IMR-90 (cell line): ENCODE data around the gene FOXO1. TPM values are rescaled to one million over a fixed set of nuclear protein-coding genes. Genes with fewer than 3 reads are reported as not detected.

Experiments
- ATAC-seq: fragments of 200-7000 bp; cut with Tn5 transposase; 2 replicates; pipeline ENCODE4 v1.9.1; 2020; ENCODE audit warnings: low read depth, mild to moderate bottlenecking, moderate library complexity
- BruUV-seq: library from RNA; stranded (reverse); fragments of 400-500 nt; replicated peaks from 2 replicates; lab custom pipeline; 2021; lab: Mats Ljungman, UMichigan
- CTCF ChIA-PET: fragments of 300-600 bp; formaldehyde crosslinking; extraction: SDS; loops from one replicate; lab custom pipeline; 2021; ENCODE audit warnings: antibody characterized with exemption; lab: Yijun Ruan, JAX
- POLR2A ChIA-PET: fragments of 300-600 bp; sonication (Branson Sonifier 250); formaldehyde crosslinking; loops from one replicate; lab custom pipeline; 2022; ENCODE audit warnings: antibody characterized with exemption; ENCODE audit not compliant: unreplicated experiment; lab: Charles Lee
- DNase-seq: peaks from one replicate; pipeline ENCODE4 v3.0.0; 2013
- H2AFZ ChIP-seq: replicated peaks from 2 replicates; pipeline ENCODE3; 2013; ENCODE audit warnings: low read length, mild to moderate bottlenecking; ENCODE audit not compliant: poor library complexity
- H2AK5ac ChIP-seq: 2 replicates; pipeline ENCODE4 v1.6.1; 2013; ENCODE audit warnings: low read depth, low read length, inconsistent platforms
- H2AK9ac ChIP-seq: replicated peaks from 2 replicates; pipeline ENCODE3; 2013; ENCODE audit warnings: mild to moderate bottlenecking, low read depth, low read length, moderate library complexity; ENCODE audit not compliant: poor library complexity
- H2BK120ac ChIP-seq: 2 replicates; pipeline ENCODE4 v1.6.1; 2013; ENCODE audit warnings: low read depth, low read length, inconsistent platforms
- H2BK15ac ChIP-seq: 3 replicates; pipeline ENCODE4 v1.6.1; 2013; ENCODE audit warnings: low read depth, low read length, inconsistent platforms
- H2BK20ac ChIP-seq: 2 replicates; pipeline ENCODE4 v1.6.1; 2013; ENCODE audit warnings: low read depth, mild to moderate bottlenecking, inconsistent platforms, low read length, moderate library complexity
- H2BK5ac ChIP-seq: 2 replicates; pipeline ENCODE4 v1.6.1; 2013; ENCODE audit warnings: mild to moderate bottlenecking, low read depth, low read length, inconsistent platforms; ENCODE audit not compliant: poor library complexity, severe bottlenecking
- H3K14ac ChIP-seq: replicated peaks from 2 replicates; pipeline ENCODE4 v1.6.1; 2013; ENCODE audit warnings: low read depth, low read length, inconsistent platforms
- H3K18ac ChIP-seq: 2 replicates; pipeline ENCODE4 v1.6.1; 2013; ENCODE audit warnings: low read depth, low read length, control low read depth
- H3K23ac ChIP-seq: 2 replicates; pipeline ENCODE4 v1.6.1; 2013; ENCODE audit warnings: low read depth, low read length, inconsistent platforms
- H3K27ac ChIP-seq: 2 replicates; pipeline ENCODE4 v1.5.1; 2013; ENCODE audit warnings: mild to moderate bottlenecking, control low read depth, low read length; ENCODE audit not compliant: insufficient read depth
- H3K27me3 ChIP-seq: 2 replicates; pipeline ENCODE4 v1.6.1; 2013; ENCODE audit warnings: low read length; ENCODE audit not compliant: control insufficient read depth, insufficient read depth
- H3K36me3 ChIP-seq: 2 replicates; pipeline ENCODE4 v1.6.1; 2013; ENCODE audit warnings: low read length, mixed read lengths; ENCODE audit not compliant: control insufficient read depth, insufficient read depth
- H3K4ac ChIP-seq: 2 replicates; pipeline ENCODE4 v1.6.1; 2013; ENCODE audit warnings: low read depth, low read length, inconsistent platforms
- H3K4me1 ChIP-seq: 2 replicates; pipeline ENCODE4 v1.6.1; 2013; ENCODE audit warnings: low read length, mixed read lengths; ENCODE audit not compliant: control insufficient read depth, insufficient read depth
- H3K4me2 ChIP-seq: 2 replicates; pipeline ENCODE4 v1.6.1; 2013; ENCODE audit warnings: low read depth, mild to moderate bottlenecking, control low read depth, low read length, moderate library complexity
- H3K4me3 ChIP-seq: 2 replicates; pipeline ENCODE4 v1.5.1; 2013; ENCODE audit warnings: low read depth, mild to moderate bottlenecking, control low read depth, low read length, moderate library complexity; ENCODE audit not compliant: insufficient read depth
- H3K56ac ChIP-seq: 2 replicates; pipeline ENCODE4 v1.6.1; 2013; ENCODE audit warnings: low read length, inconsistent platforms; ENCODE audit not compliant: insufficient read depth; ENCODE audit errors: extremely low read depth
- H3K79me1 ChIP-seq, 2 experiments: 2 replicates each; pipeline ENCODE4 v1.6.1; 2013; ENCODE audit warnings: low read length in 2 of 2, inconsistent platforms in 1 of 2, low read depth in 1 of 2
- H3K9ac ChIP-seq: 2 replicates; pipeline ENCODE4 v1.6.1; 2013; ENCODE audit warnings: low read depth, low read length, control low read depth
- H3K9me1 ChIP-seq: 2 replicates; pipeline ENCODE4 v1.6.1; 2013; ENCODE audit warnings: low read length, inconsistent platforms; ENCODE audit not compliant: insufficient read depth
- H3K9me3 ChIP-seq: 2 replicates; pipeline ENCODE4 v1.6.1; 2013; ENCODE audit warnings: low read length; ENCODE audit not compliant: control insufficient read depth, insufficient read depth
- H4K20me1 ChIP-seq: 2 replicates; pipeline ENCODE4 v1.6.1; 2013; ENCODE audit warnings: low read length, inconsistent platforms; ENCODE audit not compliant: insufficient read depth
- H4K5ac ChIP-seq: 2 replicates; pipeline ENCODE4 v1.6.1; 2013; ENCODE audit warnings: mild to moderate bottlenecking, low read depth, low read length, control low read depth
- H4K8ac ChIP-seq, 2 experiments: 2 replicates each; pipeline ENCODE4 v1.6.1; 2013; ENCODE audit warnings: low read depth in 2 of 2, low read length in 2 of 2, control low read depth in 1 of 2, inconsistent platforms in 1 of 2
- H4K91ac ChIP-seq: 2 replicates; pipeline ENCODE4 v1.6.1; 2013; ENCODE audit warnings: low read depth, low read length, inconsistent platforms; ENCODE audit not compliant: insufficient read depth
- BHLHE40 ChIP-seq: fragments of 150-350 bp; IDR thresholded peaks from 2 replicates; pipeline ENCODE4 v1.6.1; 2016; ENCODE audit warnings: mild to moderate bottlenecking, low read depth, low read length
- CEBPB ChIP-seq: IDR thresholded peaks from 2 replicates; pipeline ENCODE4 v1.6.1; 2012; ENCODE audit warnings: low read depth, low read length, improper control_type of control experiment
- CHD1 ChIP-seq: IDR thresholded peaks from 2 replicates; pipeline ENCODE4 v1.6.1; 2012; ENCODE audit warnings: low read depth, low read length, improper control_type of control experiment
- FOS ChIP-seq: fragments of 150-350 bp; IDR thresholded peaks from 2 replicates; pipeline ENCODE4 v1.6.1; 2016; ENCODE audit warnings: low read depth, low read length
- MAZ ChIP-seq: IDR thresholded peaks from 2 replicates; pipeline ENCODE4 v1.6.1; 2012; ENCODE audit warnings: low read depth, mild to moderate bottlenecking, low read length, improper control_type of control experiment, moderate library complexity, borderline replicate concordance
- NFE2L2 ChIP-seq: fragments of 150-350 bp; IDR thresholded peaks from 2 replicates; pipeline ENCODE4 v1.6.1; 2016; ENCODE audit warnings: low read depth, mild to moderate bottlenecking, low read length
- RCOR1 ChIP-seq: IDR thresholded peaks from 2 replicates; pipeline ENCODE4 v1.6.1; 2012; ENCODE audit warnings: mild to moderate bottlenecking, low read length, improper control_type of control experiment; ENCODE audit not compliant: insufficient replicate concordance
- WGBS, 2 experiments: methylation state at CpG; one replicate each; pipeline versions ENCODE4 v1.1.5 to v1.1.7; 2013; ENCODE audit warnings: missing lambda C conversion rate in 2 of 2; ENCODE audit not compliant: insufficient read length in 1 of 2; ENCODE audit errors: extremely low coverage in 2 of 2; 5-methylcytosine and 5-hydroxymethylcytosine counted together
- dilution Hi-C: fragments of 300-500 bp; cut with HindIII; formaldehyde crosslinking; loops from one replicate; pipeline ENCODE4 v1.14.3; 2018; ENCODE audit warnings: low sequenced_read_pairs; ENCODE audit not compliant: unreplicated experiment
- in situ Hi-C: fragments of 300-500 bp; cut with MboI; formaldehyde crosslinking; loops from 3 replicates; pipeline ENCODE4 v1.14.3; 2019; ENCODE audit warnings: low sequenced_read_pairs, inconsistent platforms, mixed read lengths
- intact Hi-C: fragments of 100-400 bp; cut with micrococcal nuclease; formaldehyde crosslinking; loops from 2 replicates; pipeline ENCODE4 v1.10.0; 2022
- polyA plus RNA-seq, 3 experiments: library from polyadenylated mRNA; depleted of rRNA; stranded (reverse); fragments of >200 nt; gene quantifications; 2 replicates each; pipeline ENCODE4 v1.2.3, GENCODE V29; 2012; ENCODE audit warnings: low replicate concordance in 1 of 3
- total RNA-seq: library from RNA; depleted of rRNA; stranded (reverse); fragments of >200 nt; gene quantifications from 2 replicates; pipeline ENCODE4 v1.2.3, GENCODE V29; 2012
- TF ChIP-seq, protein P1 (sequence below): fragments of 150-350 bp; IDR thresholded peaks from 2 replicates; pipeline ENCODE4 v1.6.1; 2017; ENCODE audit warnings: mild to moderate bottlenecking, antibody characterized with exemption, low read length, low read depth
- TF ChIP-seq, protein P2 (sequence below): fragments of 150-350 bp; IDR thresholded peaks from 2 replicates; pipeline ENCODE4 v1.6.1; 2016; ENCODE audit warnings: low read depth, mild to moderate bottlenecking, low read length, moderate library complexity, borderline replicate concordance

The FOXO1 gene
- total and polyA plus RNA-seq, 2 of the 4 experiments (the other 2 are of a cell fraction) = 0.12 to 0.18 TPM

DNA sequence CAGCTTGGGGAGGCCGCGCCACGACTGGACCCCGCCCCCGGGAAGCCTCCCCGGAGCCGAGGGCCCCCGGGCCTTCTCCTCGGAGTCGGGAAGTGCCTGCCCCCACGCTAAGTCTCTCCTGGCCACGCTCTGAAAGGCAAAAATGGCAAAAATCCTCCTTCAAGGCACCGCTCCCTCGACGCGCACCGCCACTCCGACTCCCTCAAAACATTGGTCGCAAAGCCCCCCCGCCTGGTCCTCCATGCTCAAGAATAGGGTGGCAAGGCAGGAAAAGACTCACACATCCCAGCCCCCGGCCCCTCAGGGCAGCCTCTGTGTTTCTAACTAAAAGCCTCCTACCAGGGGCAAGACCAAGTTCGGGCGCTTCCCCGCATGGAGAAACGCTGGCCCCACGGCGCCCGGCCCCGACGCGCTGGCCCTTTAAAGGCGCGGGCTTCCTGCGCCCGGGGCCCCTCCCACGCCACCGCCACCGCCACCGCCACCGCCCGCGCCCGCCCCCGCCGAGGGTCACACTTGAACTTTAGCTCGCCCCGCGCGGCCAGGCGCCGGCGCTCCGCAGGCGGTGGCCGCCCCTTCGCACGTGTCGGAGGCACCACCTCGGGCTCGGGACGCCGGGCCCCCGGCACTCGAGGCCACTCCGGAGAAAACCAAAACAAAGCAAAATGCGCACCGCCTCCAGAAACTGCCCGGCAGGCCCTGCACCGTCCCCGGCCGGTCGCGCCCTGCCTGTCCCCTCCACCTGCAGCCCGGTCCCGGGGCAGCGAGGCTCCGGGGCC, 1.9 kb downstream of the FOXO1 start:
- Histone ChIP-seq H3K4me1 (peaks cover 2% of the 10 kb centered on the region; the same call in 1 of the 2 replicates), H4K91ac (no peak overlapping the region), H3K23ac (no peak overlapping the region), H2AK9ac (peak overlapping the region; percentile 80), H3K27ac (no peak overlapping the region), H3K9me1 (no peaks in the 10 kb centered on the region), H2AK5ac (no peak overlapping the region), H3K36me3 (no peaks in the 10 kb centered on the region), H2BK15ac (no peak overlapping the region), H3K79me1 (no peaks in the 10 kb centered on the region), H3K18ac (no peak overlapping the region), H3K56ac (no peak overlapping the region), H2AFZ (peak overlapping the region; percentile 86), H2BK5ac (no peak overlapping the region), H3K14ac (no peak overlapping the region), H3K4ac (no peak overlapping the region), H4K8ac (no peak overlapping the region), H3K9me3 (no peaks in the 10 kb centered on the region), H4K5ac (no peak overlapping the region), H4K20me1 (no peaks in the 10 kb centered on the region), H3K9ac (no peak overlapping the region), H3K27me3 (peaks cover 48% of the 10 kb centered on the region), H2BK20ac (no peak overlapping the region), H3K4me2 (peak overlapping the region; percentile 76; the same call in 1 of the 2 replicates), H2BK120ac (no peak overlapping the region), H3K4me3 (peak overlapping the region; percentile 51)
- in situ Hi-C loops = no loop called here
- dilution Hi-C loops = no loop called here
- CTCF ChIA-PET = no interaction called here
- intact Hi-C loops = no loop called here
- ATAC-seq (no peak), DNase-seq (no peak)
- TF ChIP-seq NFE2L2 (no peak), CHD1 (no peak), CEBPB (no peak), MAZ (no peak), FOS (no peak), BHLHE40 (no peak), RCOR1 (no peak)
- TF ChIP-seq, protein P1, sequence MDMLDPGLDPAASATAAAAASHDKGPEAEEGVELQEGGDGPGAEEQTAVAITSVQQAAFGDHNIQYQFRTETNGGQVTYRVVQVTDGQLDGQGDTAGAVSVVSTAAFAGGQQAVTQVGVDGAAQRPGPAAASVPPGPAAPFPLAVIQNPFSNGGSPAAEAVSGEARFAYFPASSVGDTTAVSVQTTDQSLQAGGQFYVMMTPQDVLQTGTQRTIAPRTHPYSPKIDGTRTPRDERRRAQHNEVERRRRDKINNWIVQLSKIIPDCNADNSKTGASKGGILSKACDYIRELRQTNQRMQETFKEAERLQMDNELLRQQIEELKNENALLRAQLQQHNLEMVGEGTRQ = no peak
- TF ChIP-seq, protein P2, sequence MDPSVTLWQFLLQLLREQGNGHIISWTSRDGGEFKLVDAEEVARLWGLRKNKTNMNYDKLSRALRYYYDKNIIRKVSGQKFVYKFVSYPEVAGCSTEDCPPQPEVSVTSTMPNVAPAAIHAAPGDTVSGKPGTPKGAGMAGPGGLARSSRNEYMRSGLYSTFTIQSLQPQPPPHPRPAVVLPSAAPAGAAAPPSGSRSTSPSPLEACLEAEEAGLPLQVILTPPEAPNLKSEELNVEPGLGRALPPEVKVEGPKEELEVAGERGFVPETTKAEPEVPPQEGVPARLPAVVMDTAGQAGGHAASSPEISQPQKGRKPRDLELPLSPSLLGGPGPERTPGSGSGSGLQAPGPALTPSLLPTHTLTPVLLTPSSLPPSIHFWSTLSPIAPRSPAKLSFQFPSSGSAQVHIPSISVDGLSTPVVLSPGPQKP = no peak
- WGBS, 2 experiments = 1% methylated on average over 31 of the region's 77 CpGs; no CpG with 5 or more reads in 1 of the 2 experiments
- no TSS peak for BruUV-seq
- POLR2A ChIA-PET = no interaction called here
